Thyroid gland (tissue), 4 donors: ENCODE results near the gene HSPA1B. TPM values are rescaled to one million over a fixed set of nuclear protein-coding genes. Genes with fewer than 3 reads are reported as not detected.
A peak's percentile ranks its signal among the peaks of the same experiment; 100 is the strongest.
"Not testable (repeated sequence)": the region's sequence is repeated elsewhere in the genome, so short reads cannot be mapped to it uniquely, and the experiment has no call there.

Experiments
- DNase-seq, 2 donors: peaks; one replicate each; pipeline ENCODE4 v3.0.0-alpha.2; 2019
- H3K27ac ChIP-seq, 3 donors: fragments of 200-600 bp; sonication (generic); 1 replicate in 2 of 3; 2 replicates in 1 of 3; pipeline ENCODE4 v1.5.1; 2016 to 2019; ENCODE audit warnings: mild to moderate bottlenecking in 1 of 3, moderate library complexity in 1 of 3
- H3K27me3 ChIP-seq: fragments of 200-600 bp; sonication (generic); one replicate; pipeline ENCODE4 v1.5.1; 2019
- H3K36me3 ChIP-seq, 2 donors: fragments of 200-600 bp; sonication (generic); one replicate each; pipeline ENCODE4 v1.5.1; 2016 to 2019
- H3K4me1 ChIP-seq, 2 donors: fragments of 200-600 bp; sonication (generic); one replicate each; pipeline ENCODE4 v1.5.1; 2017 to 2019
- H3K4me3 ChIP-seq, 3 donors: fragments of 200-600 bp; sonication (generic); replicated peaks in 1 of 3; 1 replicate in 2 of 3; 2 replicates in 1 of 3; pipeline ENCODE4 v1.5.1; 2016; ENCODE audit warnings: mild to moderate bottlenecking in 1 of 3
- H3K9me3 ChIP-seq: fragments of 200-600 bp; sonication (generic); one replicate; pipeline ENCODE4 v1.5.1; 2017
- POLR2A ChIP-seq, 2 donors: fragments of 450-650 bp; IDR thresholded peaks; one replicate each; pipeline ENCODE4 v1.6.1; 2017; ENCODE audit warnings: antibody characterized with exemption in 2 of 2, mild to moderate bottlenecking in 2 of 2, moderate library complexity in 1 of 2
- WGBS, 2 donors: methylation state at CpG; one replicate each; pipeline ENCODE4 v1.1.5; 2017; 5-methylcytosine and 5-hydroxymethylcytosine counted together
- intact Hi-C: fragments of 100-400 bp; cut with DNase I; formaldehyde crosslinking; loops from one replicate; pipeline ENCODE4 v1.15.1; 2023
- total RNA-seq, 4 donors: library from RNA; depleted of rRNA; stranded (reverse); fragments of >200 nt; gene quantifications; one replicate each; pipeline ENCODE4 v1.2.3, GENCODE V29; 2016
- TF ChIP-seq, protein P1 (sequence below), 6 experiments: fragments of 200-600 bp in 3 of 6; fragments of 450-650 bp in 3 of 6; sonication (generic) in 3 of 6; IDR thresholded peaks; one replicate each; pipeline ENCODE4 v1.5.1; 2016 to 2019; ENCODE audit warnings: antibody characterized with exemption in 6 of 6, mild to moderate bottlenecking in 2 of 6, inconsistent platforms in 1 of 6, moderate library complexity in 1 of 6

Gene HSPA1B
- total RNA-seq, 4 donors from 2014 or later = 194 to 330 (median 256) TPM

DNA sequence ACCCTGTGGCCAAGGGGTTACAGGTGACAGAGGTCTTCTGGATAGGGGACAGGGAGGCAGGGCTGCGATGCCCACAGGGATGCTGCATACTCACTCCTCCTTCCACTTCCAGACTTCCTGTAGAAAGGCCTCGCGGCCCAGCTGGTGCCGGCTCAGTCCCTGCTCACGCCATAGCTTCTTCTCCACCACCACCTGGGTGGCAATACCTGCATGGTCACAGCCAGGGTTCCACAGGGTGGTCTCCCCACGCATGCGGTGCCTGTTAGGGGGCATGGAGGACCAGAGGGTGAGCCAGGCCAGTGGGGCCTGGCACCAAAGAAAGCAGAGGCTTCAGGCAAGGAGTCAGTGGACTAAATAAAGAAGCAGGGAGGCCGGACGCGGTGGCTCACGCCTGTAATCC, 42.1 kb upstream of the HSPA1B start:
- TF ChIP-seq, protein P1, sequence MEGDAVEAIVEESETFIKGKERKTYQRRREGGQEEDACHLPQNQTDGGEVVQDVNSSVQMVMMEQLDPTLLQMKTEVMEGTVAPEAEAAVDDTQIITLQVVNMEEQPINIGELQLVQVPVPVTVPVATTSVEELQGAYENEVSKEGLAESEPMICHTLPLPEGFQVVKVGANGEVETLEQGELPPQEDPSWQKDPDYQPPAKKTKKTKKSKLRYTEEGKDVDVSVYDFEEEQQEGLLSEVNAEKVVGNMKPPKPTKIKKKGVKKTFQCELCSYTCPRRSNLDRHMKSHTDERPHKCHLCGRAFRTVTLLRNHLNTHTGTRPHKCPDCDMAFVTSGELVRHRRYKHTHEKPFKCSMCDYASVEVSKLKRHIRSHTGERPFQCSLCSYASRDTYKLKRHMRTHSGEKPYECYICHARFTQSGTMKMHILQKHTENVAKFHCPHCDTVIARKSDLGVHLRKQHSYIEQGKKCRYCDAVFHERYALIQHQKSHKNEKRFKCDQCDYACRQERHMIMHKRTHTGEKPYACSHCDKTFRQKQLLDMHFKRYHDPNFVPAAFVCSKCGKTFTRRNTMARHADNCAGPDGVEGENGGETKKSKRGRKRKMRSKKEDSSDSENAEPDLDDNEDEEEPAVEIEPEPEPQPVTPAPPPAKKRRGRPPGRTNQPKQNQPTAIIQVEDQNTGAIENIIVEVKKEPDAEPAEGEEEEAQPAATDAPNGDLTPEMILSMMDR (IDR thresholded peaks at IDR 0.05) = no peak
- no peak for TF ChIP-seq POLR2A (IDR thresholded peaks at IDR 0.05)
- 95 to 97% methylated on average over 11 of the region's 11 CpGs for WGBS, 2 donors
- H3K36me3 ChIP-seq = peaks cover 39 to 43% of the 10 kb centered on the region in 2 donors

DNA sequence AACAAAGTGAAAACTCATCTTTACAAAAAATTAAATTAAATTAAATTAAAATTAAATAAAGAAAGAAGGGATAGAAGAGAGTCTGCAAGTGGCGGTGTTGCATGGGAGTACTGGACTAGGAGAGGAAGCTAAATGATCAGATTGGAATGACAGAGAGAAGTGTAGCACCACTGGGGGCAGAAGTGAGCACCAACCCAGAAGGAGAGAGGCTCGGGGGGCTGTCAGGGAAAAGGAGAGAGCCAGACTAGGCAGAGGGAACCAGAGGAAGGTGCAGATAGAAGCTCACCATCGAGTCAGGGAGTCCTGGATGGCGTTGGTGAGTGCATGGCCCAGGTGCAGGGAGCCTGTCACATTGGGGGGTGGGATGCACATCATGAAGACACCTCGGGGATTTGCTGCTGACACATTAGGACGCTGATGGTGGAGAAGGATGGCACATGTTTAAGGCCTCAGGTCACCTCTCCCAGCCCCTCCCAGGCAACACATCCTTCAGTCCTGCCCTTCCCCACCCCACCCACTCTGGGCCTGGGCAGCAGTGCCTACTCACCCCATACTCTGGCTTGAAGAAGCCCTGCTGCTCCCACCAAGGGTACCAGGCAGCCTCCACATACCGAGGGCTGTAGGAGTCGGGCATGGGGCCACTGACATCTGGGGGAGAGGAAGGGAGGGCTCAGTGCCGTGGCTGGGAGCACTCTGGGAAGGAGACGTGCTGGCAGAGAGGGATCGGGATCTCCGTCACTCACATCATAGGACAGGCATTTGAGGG, 36.0 kb upstream of the HSPA1B start:
- Histone ChIP-seq H3K27me3 (no peaks in the 10 kb centered on the region), H3K4me3 (no peak overlapping the region), H3K27ac (no peak overlapping the region), H3K9me3 (no peaks in the 10 kb centered on the region), H3K36me3 (no peaks in the 10 kb centered on the region), H3K4me1 (peaks cover 11 to 14% of the 10 kb centered on the region in 2 donors)
- DNase-seq = peak; percentile 44 to 46
- 67 to 78% methylated on average over 12 of the region's 12 CpGs for WGBS, 2 donors
- no peak for TF ChIP-seq POLR2A (IDR thresholded peaks at IDR 0.05)
- TF ChIP-seq, protein P1 (IDR thresholded peaks at IDR 0.05) = peak; percentile 8 to 65 (median 30)
- intact Hi-C loops = no loop called here

More for the DNA sequence above, 42.1 kb upstream of the HSPA1B start:
- no peaks in the 10 kb centered on the region for H3K27me3 ChIP-seq
- no peak overlapping the region for H3K4me3 ChIP-seq
- intact Hi-C loops = no loop called here
- H3K9me3 ChIP-seq = no peaks in the 10 kb centered on the region
- no peak for DNase-seq
- no peaks in the 10 kb centered on the region for H3K4me1 ChIP-seq
- H3K27ac ChIP-seq = no peak overlapping the region

DNA sequence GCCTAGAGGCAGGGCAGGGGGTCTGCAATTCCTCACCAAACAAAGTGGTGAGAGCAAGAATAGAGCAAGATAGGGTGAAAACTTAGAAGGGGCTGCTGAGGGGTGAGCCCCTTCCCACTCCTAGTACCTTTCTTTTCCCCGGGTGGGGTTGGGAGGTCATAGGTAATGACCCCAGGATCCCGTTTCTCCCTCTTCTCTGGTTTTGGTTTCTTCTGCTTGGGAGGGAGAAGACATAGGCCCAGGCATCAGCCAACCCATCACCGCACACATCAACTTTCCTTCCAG, 35.5 kb upstream of the HSPA1B start:
- no peaks in the 10 kb centered on the region for H3K36me3 ChIP-seq
- DNase-seq = no peak
- H3K27me3 ChIP-seq = no peaks in the 10 kb centered on the region
- H3K4me3 ChIP-seq = no peak overlapping the region
- intact Hi-C loops = no loop called here
- no peak for TF ChIP-seq POLR2A (IDR thresholded peaks at IDR 0.05)
- TF ChIP-seq, protein P1 (IDR thresholded peaks at IDR 0.05) = no peak
- peaks cover 11 to 14% of the 10 kb centered on the region in 2 donors for H3K4me1 ChIP-seq
- H3K9me3 ChIP-seq = no peaks in the 10 kb centered on the region
- WGBS, 2 donors = 93 to 94% methylated on average over 3 of the region's 3 CpGs
- H3K27ac ChIP-seq = no peak overlapping the region

DNA sequence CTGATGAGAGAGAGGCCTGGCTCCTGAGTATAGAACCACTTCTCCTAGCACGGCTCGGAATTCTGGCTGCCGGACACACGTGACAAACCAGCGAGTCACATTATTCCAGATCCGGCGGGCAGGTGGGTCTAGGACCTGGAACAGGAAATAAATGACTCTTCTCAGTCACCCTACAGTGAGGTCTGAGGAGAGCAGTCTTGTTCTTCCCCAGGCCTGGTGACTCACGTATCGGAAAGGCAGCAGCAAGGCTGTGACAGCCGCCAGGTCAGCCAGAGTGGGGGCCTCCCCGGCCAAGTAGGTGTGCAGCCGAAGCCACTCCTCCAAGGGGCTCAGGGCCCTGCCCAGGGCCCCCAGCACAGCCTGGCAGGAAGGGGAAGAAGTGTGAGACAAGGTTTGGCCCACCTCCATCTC, 34.8 kb upstream of the HSPA1B start:
- 88 to 90% methylated on average over 11 of the region's 12 CpGs for WGBS, 2 donors
- DNase-seq = no peak
- Histone ChIP-seq H3K36me3 (no peaks in the 10 kb centered on the region), H3K4me3 (no peak overlapping the region), H3K27me3 (no peaks in the 10 kb centered on the region), H3K27ac (no peak overlapping the region), H3K4me1 (peaks cover 11 to 14% of the 10 kb centered on the region in 2 donors), H3K9me3 (no peaks in the 10 kb centered on the region)
- intact Hi-C loops = no loop called here
- no peak for TF ChIP-seq POLR2A (IDR thresholded peaks at IDR 0.05)
- TF ChIP-seq, protein P1 (IDR thresholded peaks at IDR 0.05) = no peak

- intact Hi-C loops, DNase-seq, H3K36me3 ChIP-seq, H3K4me3 ChIP-seq, H3K9me3 ChIP-seq, H3K27me3 ChIP-seq: not testable (repeated sequence)
- H3K27ac ChIP-seq = peak overlapping the region in 1 of 3 donors; percentile 91
- H3K4me1 ChIP-seq = peaks cover 11 to 14% of the 10 kb centered on the region in 2 donors
- 80% methylated on average over 6 of the region's 6 CpGs for WGBS, 2 donors
These were observed 33.7 kb upstream of the HSPA1B start for GRCh38 chr6:31793927-31794245.
